Right lung (tissue), 10 donors: ENCODE measurements around the gene TTC36. TPM values are rescaled to one million over a fixed set of nuclear protein-coding genes. Genes with fewer than 3 reads are reported as not detected.
"Not testable (repeated sequence)": the region's sequence is repeated elsewhere in the genome, so short reads cannot be mapped to it uniquely, and the experiment has no call there.

Experiments
- DNase-seq, 2 donors: peaks; one replicate each; pipeline ENCODE4 v3.0.0-alpha.2; 2013
- long read RNA-seq, 8 donors: transcript quantifications; one replicate each; lab custom pipeline, GENCODE V29; 2026
- polyA plus RNA-seq, 5 donors: library from polyadenylated mRNA; unstranded; fragments of 120-200 nt; gene quantifications; one replicate each; pipeline versions ENCODE4 v1.2.1 to v1.2.3, GENCODE V29; 2013; ENCODE audit warnings: inconsistent platforms in 1 of 5, low replicate concordance in 1 of 5; ENCODE audit not compliant: insufficient read length in 5 of 5, insufficient read depth in 1 of 5

Gene TTC36
- polyA plus RNA-seq, result 1 to 10 TPM in 3 of 5 donors, under 1 TPM in 2; 0.55 to 1.2 (median 1.1) TPM
- long read RNA-seq, donor 1, result 0 reads
- long read RNA-seq, donor 2, result 0 reads
- long read RNA-seq, donor 3, result 0 reads
- long read RNA-seq, donor 4, result 0 reads
- long read RNA-seq, donor 5, result 0 reads
- long read RNA-seq, donor 6, result 0 reads
- long read RNA-seq, donor 7, result 0 reads
- long read RNA-seq, donor 8, result 0 reads

- DNase-seq, result no peak
Measured at GRCh38 chr11:118527109-118527508, at the start of gene TTC36. TTC36 (plus strand) TSS chr11:118527474; CDS start chr11:118527495, 21 bp downstream.

- not testable (repeated sequence) for DNase-seq
Measured at GRCh38 chr11:118481238-118481637, 46.0 kb upstream of the TTC36 start.

GRCh38 chr11:118484405-118484804 lies 42.9 kb upstream of the TTC36 start:
- no peak for DNase-seq

GRCh38 chr11:118485273-118485672 lies 42.0 kb upstream of the TTC36 start:
- DNase-seq, result no peak

- DNase-seq, result peak; percentile 60 to 77
Measured at GRCh38 chr11:118488480-118489109, 38.7 kb upstream of the TTC36 start.

GRCh38 chr11:118491041-118491440 lies 36.2 kb upstream of the TTC36 start:
- no peak for DNase-seq

GRCh38 chr11:118497831-118498230 lies 29.4 kb upstream of the TTC36 start:
- no peak for DNase-seq

GRCh38 chr11:118503216-118503615 lies 24.1 kb upstream of the TTC36 start:
- DNase-seq, result no peak

GRCh38 chr11:118511601-118512000 lies 15.7 kb upstream of the TTC36 start:
- DNase-seq, result no peak

- no peak for DNase-seq
Measured at GRCh38 chr11:118514103-118514502, 13.2 kb upstream of the TTC36 start.

GRCh38 chr11:118519549-118519948 lies 7.7 kb upstream of the TTC36 start:
- no peak for DNase-seq

- DNase-seq, result no peak
Measured at GRCh38 chr11:118521892-118522311, 5.4 kb upstream of the TTC36 start.

GRCh38 chr11:118522571-118523072 lies 4.7 kb upstream of the TTC36 start:
- DNase-seq, result no peak

GRCh38 chr11:118524356-118524755 lies 2.9 kb upstream of the TTC36 start:
- DNase-seq, result no peak

GRCh38 chr11:118524757-118525470 lies 2.4 kb upstream of the TTC36 start:
- no peak for DNase-seq

- no peak for DNase-seq
Measured at GRCh38 chr11:118526688-118527087, 586 bp upstream of the TTC36 start.

- no peak for DNase-seq
Measured at GRCh38 chr11:118528511-118528910, 1.2 kb downstream of the TTC36 start.

GRCh38 chr11:118529584-118530175 lies 2.4 kb downstream of the TTC36 start:
- no peak for DNase-seq

- no peak for DNase-seq
Measured at GRCh38 chr11:118530180-118530682, 3.0 kb downstream of the TTC36 start.

GRCh38 chr11:118530683-118531596 lies 3.7 kb downstream of the TTC36 start, which contains the start of gene TMEM25:
TMEM25 (plus strand) TSS chr11:118531192; CDS start chr11:118531802, 610 bp downstream.
- DNase-seq, result peak; percentile 48 to 63

GRCh38 chr11:118531597-118532084 lies 4.4 kb downstream of the TTC36 start:
- DNase-seq, result no peak
